K562 (cell line): Measurements from ENCODE around the gene CD109.

Experiments used
- CC2D1A ChIP-seq: fragments of 450-650 bp; IDR thresholded peaks from 2 replicates; pipeline ENCODE4 v1.6.1; 2017; ENCODE audit warnings: mild to moderate bottlenecking
- CHD2 ChIP-seq: IDR thresholded peaks from 2 replicates; pipeline ENCODE4 v1.6.1; 2011; ENCODE audit warnings: low read depth, low read length
- HMG20A ChIP-seq: fragments of 450-650 bp; formaldehyde crosslinking; conservative IDR thresholded peaks from 2 replicates; pipeline ENCODE4 v1.4.0; 2020; ENCODE audit warnings: mild to moderate bottlenecking, mixed read lengths
- JUND ChIP-seq, 2 experiments: IDR thresholded peaks; 2 replicates in 1 of 2; 3 replicates in 1 of 2; pipeline ENCODE4 v1.6.1; 2011; ENCODE audit warnings: borderline replicate concordance in 2 of 2, low read depth in 2 of 2, low read length in 2 of 2, improper control_type of control experiment in 1 of 2, missing biosample characterization in 1 of 2, missing genetic modification characterization in 1 of 2, missing genetic modification reagents in 1 of 2
- MYC ChIP-seq, 2 experiments: fragments of 250-450 bp in 1 of 2; sonication (Bioruptor Pico) in 1 of 2; IDR thresholded peaks; 2 replicates each; pipeline versions ENCODE4 v1.5.1 to v1.6.1; 2012 to 2021; ENCODE audit warnings: low read depth in 2 of 2, borderline replicate concordance in 1 of 2, improper control_type of control experiment in 1 of 2, low read length in 1 of 2, mild to moderate bottlenecking in 1 of 2, moderate library complexity in 1 of 2
- ZEB2 ChIP-seq: fragments of 450-650 bp; IDR thresholded peaks from 2 replicates; pipeline ENCODE4 v1.6.1; 2016
- ZNF316 ChIP-seq: fragments of 450-650 bp; IDR thresholded peaks from 2 replicates; pipeline ENCODE4 v1.6.1; 2016
- TF ChIP-seq, protein P1 (sequence below): sonication (generic); formaldehyde crosslinking; IDR thresholded peaks from 2 replicates; pipeline ENCODE4 v1.8.0; 2023; ENCODE audit warnings: mild to moderate bottlenecking, missing genetic modification reagents
- TF ChIP-seq, protein P2 (sequence below): sonication (generic); formaldehyde crosslinking; IDR thresholded peaks from 2 replicates; pipeline ENCODE4 v1.9.0; 2022; ENCODE audit warnings: mild to moderate bottlenecking, missing genetic modification reagents
- TF ChIP-seq, protein P3 (sequence below): fragments of 250-450 bp; sonication (Bioruptor Pico); IDR thresholded peaks from 2 replicates; pipeline ENCODE4 v1.4.0; 2020; ENCODE audit warnings: mild to moderate bottlenecking, moderate library complexity

DNA sequence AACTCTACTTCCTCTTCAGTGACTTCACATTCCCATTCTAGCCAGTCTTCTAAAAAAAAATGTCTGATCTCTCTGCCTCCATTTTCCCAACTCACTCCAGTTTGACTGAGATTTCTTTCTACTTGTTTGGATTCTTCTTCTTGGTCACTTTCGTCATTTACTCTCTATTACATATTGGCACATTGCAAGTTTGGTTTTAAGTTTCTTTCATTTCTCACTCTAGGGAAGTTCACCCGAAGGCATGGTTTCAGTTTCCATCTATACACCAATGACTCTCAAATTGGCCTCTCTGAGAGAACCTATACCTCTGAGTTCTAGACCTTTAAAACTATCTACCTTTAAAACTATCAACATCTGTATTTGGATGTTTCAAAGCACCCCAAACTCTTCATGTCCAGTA lies 51.3 kb downstream of the CD109 start:
- no peak for TF ChIP-seq CHD2
- TF ChIP-seq MYC (IDR thresholded peaks at IDR 0.05; ENCODE audit: low read depth, low read length) = no peak
- no peak for TF ChIP-seq MYC (CRISPR knock-in tag; IDR thresholded peaks at IDR 0.05; ENCODE audit: borderline replicate concordance, low read depth)
- TF ChIP-seq CC2D1A = no peak
- TF ChIP-seq, protein P1, sequence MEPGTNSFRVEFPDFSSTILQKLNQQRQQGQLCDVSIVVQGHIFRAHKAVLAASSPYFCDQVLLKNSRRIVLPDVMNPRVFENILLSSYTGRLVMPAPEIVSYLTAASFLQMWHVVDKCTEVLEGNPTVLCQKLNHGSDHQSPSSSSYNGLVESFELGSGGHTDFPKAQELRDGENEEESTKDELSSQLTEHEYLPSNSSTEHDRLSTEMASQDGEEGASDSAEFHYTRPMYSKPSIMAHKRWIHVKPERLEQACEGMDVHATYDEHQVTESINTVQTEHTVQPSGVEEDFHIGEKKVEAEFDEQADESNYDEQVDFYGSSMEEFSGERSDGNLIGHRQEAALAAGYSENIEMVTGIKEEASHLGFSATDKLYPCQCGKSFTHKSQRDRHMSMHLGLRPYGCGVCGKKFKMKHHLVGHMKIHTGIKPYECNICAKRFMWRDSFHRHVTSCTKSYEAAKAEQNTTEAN (CRISPR knock-in tag) = no peak
- no peak for TF ChIP-seq ZEB2
- TF ChIP-seq, protein P2, sequence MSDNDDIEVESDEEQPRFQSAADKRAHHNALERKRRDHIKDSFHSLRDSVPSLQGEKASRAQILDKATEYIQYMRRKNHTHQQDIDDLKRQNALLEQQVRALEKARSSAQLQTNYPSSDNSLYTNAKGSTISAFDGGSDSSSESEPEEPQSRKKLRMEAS (CRISPR knock-in tag) = no peak
- no peak for TF ChIP-seq ZNF316
- TF ChIP-seq, protein P3, sequence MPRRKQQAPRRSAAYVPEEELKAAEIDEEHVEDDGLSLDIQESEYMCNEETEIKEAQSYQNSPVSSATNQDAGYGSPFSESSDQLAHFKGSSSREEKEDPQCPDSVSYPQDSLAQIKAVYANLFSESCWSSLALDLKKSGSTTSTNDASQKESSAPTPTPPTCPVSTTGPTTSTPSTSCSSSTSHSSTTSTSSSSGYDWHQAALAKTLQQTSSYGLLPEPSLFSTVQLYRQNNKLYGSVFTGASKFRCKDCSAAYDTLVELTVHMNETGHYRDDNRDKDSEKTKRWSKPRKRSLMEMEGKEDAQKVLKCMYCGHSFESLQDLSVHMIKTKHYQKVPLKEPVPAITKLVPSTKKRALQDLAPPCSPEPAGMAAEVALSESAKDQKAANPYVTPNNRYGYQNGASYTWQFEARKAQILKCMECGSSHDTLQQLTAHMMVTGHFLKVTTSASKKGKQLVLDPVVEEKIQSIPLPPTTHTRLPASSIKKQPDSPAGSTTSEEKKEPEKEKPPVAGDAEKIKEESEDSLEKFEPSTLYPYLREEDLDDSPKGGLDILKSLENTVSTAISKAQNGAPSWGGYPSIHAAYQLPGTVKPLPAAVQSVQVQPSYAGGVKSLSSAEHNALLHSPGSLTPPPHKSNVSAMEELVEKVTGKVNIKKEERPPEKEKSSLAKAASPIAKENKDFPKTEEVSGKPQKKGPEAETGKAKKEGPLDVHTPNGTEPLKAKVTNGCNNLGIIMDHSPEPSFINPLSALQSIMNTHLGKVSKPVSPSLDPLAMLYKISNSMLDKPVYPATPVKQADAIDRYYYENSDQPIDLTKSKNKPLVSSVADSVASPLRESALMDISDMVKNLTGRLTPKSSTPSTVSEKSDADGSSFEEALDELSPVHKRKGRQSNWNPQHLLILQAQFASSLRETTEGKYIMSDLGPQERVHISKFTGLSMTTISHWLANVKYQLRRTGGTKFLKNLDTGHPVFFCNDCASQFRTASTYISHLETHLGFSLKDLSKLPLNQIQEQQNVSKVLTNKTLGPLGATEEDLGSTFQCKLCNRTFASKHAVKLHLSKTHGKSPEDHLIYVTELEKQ (CRISPR knock-in tag) = no peak
- no peak for TF ChIP-seq JUND (IDR thresholded peaks at IDR 0.05; ENCODE audit: borderline replicate concordance, low read depth, low read length)
- no peak for TF ChIP-seq JUND (tag; IDR thresholded peaks at IDR 0.05; ENCODE audit: borderline replicate concordance, low read depth, low read length)
- TF ChIP-seq HMG20A (CRISPR knock-in tag) = no peak
